ENCODE data around the gene FBXL16.

DNA sequence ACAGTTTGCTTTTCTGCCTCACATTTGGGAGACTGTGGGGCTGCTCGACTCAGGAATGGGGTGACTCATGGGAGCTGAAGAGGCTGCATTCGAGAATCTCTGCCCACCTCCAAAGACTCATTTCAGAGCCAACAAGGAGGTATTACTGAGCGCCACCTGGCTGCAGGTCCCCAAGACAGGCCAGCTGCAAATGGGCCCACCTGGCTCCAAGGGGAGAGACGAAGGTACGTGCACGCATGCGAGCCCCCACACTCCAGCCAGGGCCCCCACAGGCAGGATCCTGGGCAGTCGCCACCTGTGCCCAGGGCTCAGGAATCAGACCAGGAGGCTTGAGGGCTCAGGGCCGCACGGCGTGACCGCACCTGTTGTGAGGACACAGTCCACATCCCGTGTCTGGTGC is 27.3 kb upstream of the FBXL16 start:
- TF ChIP-seq, protein P1, sequence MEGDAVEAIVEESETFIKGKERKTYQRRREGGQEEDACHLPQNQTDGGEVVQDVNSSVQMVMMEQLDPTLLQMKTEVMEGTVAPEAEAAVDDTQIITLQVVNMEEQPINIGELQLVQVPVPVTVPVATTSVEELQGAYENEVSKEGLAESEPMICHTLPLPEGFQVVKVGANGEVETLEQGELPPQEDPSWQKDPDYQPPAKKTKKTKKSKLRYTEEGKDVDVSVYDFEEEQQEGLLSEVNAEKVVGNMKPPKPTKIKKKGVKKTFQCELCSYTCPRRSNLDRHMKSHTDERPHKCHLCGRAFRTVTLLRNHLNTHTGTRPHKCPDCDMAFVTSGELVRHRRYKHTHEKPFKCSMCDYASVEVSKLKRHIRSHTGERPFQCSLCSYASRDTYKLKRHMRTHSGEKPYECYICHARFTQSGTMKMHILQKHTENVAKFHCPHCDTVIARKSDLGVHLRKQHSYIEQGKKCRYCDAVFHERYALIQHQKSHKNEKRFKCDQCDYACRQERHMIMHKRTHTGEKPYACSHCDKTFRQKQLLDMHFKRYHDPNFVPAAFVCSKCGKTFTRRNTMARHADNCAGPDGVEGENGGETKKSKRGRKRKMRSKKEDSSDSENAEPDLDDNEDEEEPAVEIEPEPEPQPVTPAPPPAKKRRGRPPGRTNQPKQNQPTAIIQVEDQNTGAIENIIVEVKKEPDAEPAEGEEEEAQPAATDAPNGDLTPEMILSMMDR (IDR thresholded peaks at IDR 0.05) = no peak
- TF ChIP-seq POLR2A (IDR thresholded peaks at IDR 0.05) = no peak

Measured in breast epithelium (tissue), 3 donors.